GF-D8 (cell line): ENCODE results near the gene PER2.

ENCODE experiments used
- DNase-seq: peaks from one replicate; lab custom pipeline; 2025; lab: John Stamatoyannopoulos, UW

The PER2 gene

GRCh38 chr2:238247841-238248453, 40.5 kb downstream of the PER2 start:
- DNase-seq: no peak

- no peak for DNase-seq
Measured at GRCh38 chr2:238247002-238247822, 41.2 kb downstream of the PER2 start.

GRCh38 chr2:238244151-238244550, 44.3 kb downstream of the PER2 start:
- no peak for DNase-seq

GRCh38 chr2:238243496-238244076, 44.8 kb downstream of the PER2 start:
- no peak for DNase-seq

- DNase-seq: no peak
Measured at GRCh38 chr2:238242731-238243495, 45.5 kb downstream of the PER2 start.

- no peak for DNase-seq
Measured at GRCh38 chr2:238241970-238242369, 46.4 kb downstream of the PER2 start.

GRCh38 chr2:238240757-238241711, 47.4 kb downstream of the PER2 start:
- DNase-seq: no peak

- DNase-seq: peak; percentile 61
Measured at GRCh38 chr2:238239863-238240756, 48.3 kb downstream of the PER2 start, which contains the start of gene HES6. Gene HES6, minus strand, starts transcription at chr2:238240038. Its CDS starts 133 bp downstream, at chr2:238239905.

- DNase-seq: no peak
Measured at GRCh38 chr2:238239543-238239862, 48.9 kb downstream of the PER2 start.

- DNase-seq: peak; percentile 38
Measured at GRCh38 chr2:238238766-238239542, 49.5 kb downstream of the PER2 start.

GRCh38 chr2:238238311-238238765, 50.1 kb downstream of the PER2 start:
- no peak for DNase-seq

- DNase-seq: no peak
Measured at GRCh38 chr2:238237431-238238135, 50.8 kb downstream of the PER2 start.

- no peak for DNase-seq
Measured at GRCh38 chr2:238236571-238236970, 51.8 kb downstream of the PER2 start.

- DNase-seq: no peak
Measured at GRCh38 chr2:238235856-238236255, 52.6 kb downstream of the PER2 start.

- no peak for DNase-seq
Measured at GRCh38 chr2:238235331-238235732, 53.1 kb downstream of the PER2 start.

- DNase-seq: no peak
Measured at GRCh38 chr2:238233625-238234024, 54.8 kb downstream of the PER2 start.

GRCh38 chr2:238231809-238232208, 56.6 kb downstream of the PER2 start:
- no peak for DNase-seq

- peak; percentile 49 for DNase-seq
Measured at GRCh38 chr2:238231251-238231793, 57.1 kb downstream of the PER2 start.
